Measurements from ENCODE around the gene SETDB1. TPM values are rescaled to one million over a fixed set of nuclear protein-coding genes. Genes with fewer than 3 reads are reported as not detected.

The SETDB1 gene
- total and polyA plus RNA-seq, 2 of the 13 experiments (the other 11 are each of a cell fraction or from before 2014, with no cell fraction given), result 33.1 to 34.6 TPM

GRCh38 chr1:150981805-150982712, 55.9 kb downstream of the SETDB1 start, which contains the start of gene ANXA9 (continued):
- TF ChIP-seq CENPT (CRISPR knock-in tag; IDR thresholded peaks at IDR 0.05; ENCODE audit: low read depth) (no peak), NPAS2 (CRISPR knock-in tag; IDR thresholded peaks at IDR 0.05; ENCODE audit: borderline replicate concordance) (no peak), RBM39 (IDR thresholded peaks at IDR 0.05; ENCODE audit: low read depth, low read length, poor library complexity, severe bottlenecking) (no peak), MYC (CRISPR knock-in tag; IDR thresholded peaks at IDR 0.05; ENCODE audit: borderline replicate concordance) (peak; percentile 51; the same call in 1 of the 2 replicates), HMGXB4 (CRISPR knock-in tag; IDR thresholded peaks at IDR 0.05; ENCODE audit: borderline replicate concordance in 1 of 2, low read depth in 1 of 2) (peak; percentile 8 to 75; a peak in 1 of 4 replicates), ZNF703 (CRISPR knock-in tag; IDR thresholded peaks at IDR 0.05; ENCODE audit: borderline replicate concordance) (no peak), BCLAF1 (IDR thresholded peaks at IDR 0.05) (no peak), SAFB2 (CRISPR knock-in tag; IDR thresholded peaks at IDR 0.05; ENCODE audit: borderline replicate concordance, low read depth) (0 out of 2 replicates have a peak, but pooled peaks have one; percentile 61), ZNF20 (CRISPR knock-in tag; IDR thresholded peaks at IDR 0.05) (no peak), ZC3H4 (CRISPR knock-in tag; IDR thresholded peaks at IDR 0.05; ENCODE audit: borderline replicate concordance) (0 out of 2 replicates have a peak, but pooled peaks have one; percentile 59), FOSL2 (CRISPR knock-in tag; IDR thresholded peaks at IDR 0.05) (peak; percentile 57), KLF11 (CRISPR knock-in tag; IDR thresholded peaks at IDR 0.05) (0 out of 2 replicates have a peak, but pooled peaks have one; percentile 37), ZBTB21 (CRISPR knock-in tag; IDR thresholded peaks at IDR 0.05) (peak; percentile 22; the same call in 1 of the 2 replicates), JUND (CRISPR knock-in tag; IDR thresholded peaks at IDR 0.05) (no peak), ATF5 (CRISPR knock-in tag; IDR thresholded peaks at IDR 0.05; ENCODE audit: low read depth) (no peak)
- TF ChIP-seq, protein P1, sequence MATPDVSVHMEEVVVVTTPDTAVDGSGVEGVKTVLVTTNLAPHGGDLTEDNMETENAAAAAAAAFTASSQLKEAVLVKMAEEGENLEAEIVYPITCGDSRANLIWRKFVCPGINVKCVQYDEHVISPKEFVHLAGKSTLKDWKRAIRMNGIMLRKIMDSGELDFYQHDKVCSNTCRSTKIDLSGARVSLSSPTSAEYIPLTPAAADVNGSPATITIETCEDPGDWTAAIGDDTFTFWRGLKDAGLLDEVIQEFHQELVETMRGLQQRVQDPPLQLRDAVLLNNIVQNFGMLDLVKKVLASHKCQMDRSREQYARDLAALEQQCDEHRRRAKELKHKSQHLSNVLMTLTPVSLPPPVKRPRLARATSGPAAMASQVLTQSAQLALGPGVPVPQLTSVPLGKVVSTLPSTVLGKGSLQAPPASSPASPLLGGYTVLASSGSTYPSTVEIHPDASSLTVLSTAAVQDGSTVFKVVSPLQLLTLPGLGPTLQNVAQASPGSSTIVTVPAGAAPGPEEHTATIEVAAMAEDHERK (CRISPR knock-in tag; IDR thresholded peaks at IDR 0.05; ENCODE audit: low read depth), result no peak
